ACHN (cell line): ENCODE measurements around the gene SYTL3.

Experiments used
- DNase-seq: peaks from one replicate; pipeline ENCODE4 v3.0.0-alpha.2; 2015
- in situ Hi-C: cut with HindIII; loops from 2 replicates; pipeline ENCODE4 v1.10.0; 2017; ENCODE audit warnings: low sequenced_read_pairs, low pct_ligation_motif_present, low pct_unique_long_range_greater_than_20kb

Gene SYTL3

DNA sequence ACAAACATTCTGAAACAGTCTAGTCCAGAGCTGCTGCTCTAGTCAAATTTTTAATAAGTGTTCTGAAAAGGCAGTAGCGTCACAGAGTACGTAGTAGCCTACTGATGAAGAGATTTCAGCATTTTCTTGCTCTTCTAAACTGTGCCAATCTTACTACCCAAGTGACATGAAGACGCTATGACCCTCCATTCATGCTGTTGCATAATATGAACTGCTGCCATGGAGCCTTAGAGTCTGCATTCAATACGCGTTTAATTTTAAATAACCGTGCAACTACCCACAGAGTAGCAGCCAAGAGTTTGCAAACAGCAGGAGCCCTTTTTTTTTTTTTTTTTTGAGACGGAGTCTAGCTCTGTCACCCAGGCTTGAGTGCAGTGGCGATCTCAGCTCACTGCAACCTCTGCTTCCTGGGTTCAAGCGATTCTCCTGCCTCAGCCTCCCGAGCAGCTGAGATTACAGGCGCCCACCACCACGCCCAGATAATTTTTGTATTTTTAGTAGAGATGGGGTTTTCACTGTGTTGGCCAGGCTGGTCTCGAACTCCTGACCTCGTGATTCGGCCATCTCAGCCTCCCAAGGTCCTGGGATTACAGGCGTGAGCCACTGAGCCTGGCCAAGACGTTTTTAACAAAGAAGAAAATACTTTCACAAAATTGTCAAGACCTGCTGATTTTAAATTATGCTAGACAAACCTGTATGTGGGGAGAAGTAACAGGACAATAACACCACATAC is 125.0 kb downstream of the SYTL3 start:
- no peak for DNase-seq
- in situ Hi-C loops, result no loop called here

GRCh38 chr6:158775832-158776231 is 126.0 kb downstream of the SYTL3 start:
- in situ Hi-C loops, result no loop called here
- DNase-seq, result no peak

DNA sequence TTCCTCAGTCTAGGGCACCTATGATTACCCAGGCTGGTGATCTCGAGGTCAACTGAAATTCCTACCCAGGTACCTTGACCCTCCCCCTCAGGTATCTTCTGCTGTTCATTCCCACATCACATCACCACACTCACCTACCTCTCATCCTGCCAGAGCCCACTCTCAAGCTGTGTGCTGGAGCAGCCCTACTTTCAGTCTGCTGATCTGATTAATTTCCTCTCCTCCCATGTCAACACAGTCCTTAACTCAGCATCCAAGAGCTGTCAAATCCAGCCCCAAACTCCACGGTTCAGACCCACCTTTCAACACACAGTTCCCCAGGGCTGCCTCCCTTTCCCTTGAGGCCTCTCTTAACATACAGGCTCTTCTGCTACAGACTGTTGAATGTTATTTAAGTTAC is 126.9 kb downstream of the SYTL3 start:
- no peak for DNase-seq
- in situ Hi-C loops, result no loop called here

GRCh38 chr6:158777510-158777909 is 127.7 kb downstream of the SYTL3 start:
- in situ Hi-C loops, result no loop called here

GRCh38 chr6:158778005-158778527 is 128.2 kb downstream of the SYTL3 start:
- no peak for DNase-seq
- in situ Hi-C loops, result no loop called here

More at GRCh38 chr6:158777510-158777909, 127.7 kb downstream of the SYTL3 start:
- no peak for DNase-seq

GRCh38 chr6:158780246-158780884 is 130.5 kb downstream of the SYTL3 start:
- in situ Hi-C loops, result no loop called here
- DNase-seq, result no peak

- DNase-seq, result no peak
- in situ Hi-C loops, result no loop called here
Observed at GRCh38 chr6:158780988-158781691, 131.3 kb downstream of the SYTL3 start.

GRCh38 chr6:158781692-158782373 is 132.0 kb downstream of the SYTL3 start:
- DNase-seq, result no peak
- in situ Hi-C loops, result no loop called here

GRCh38 chr6:158782432-158783166 is 132.7 kb downstream of the SYTL3 start:
- no peak for DNase-seq
- in situ Hi-C loops, result no loop called here

- in situ Hi-C loops, result no loop called here
- no peak for DNase-seq
Observed at GRCh38 chr6:158783167-158783450, 133.3 kb downstream of the SYTL3 start.

- in situ Hi-C loops, result no loop called here
- no peak for DNase-seq
Observed at GRCh38 chr6:158783851-158784250, 134.0 kb downstream of the SYTL3 start.

DNA sequence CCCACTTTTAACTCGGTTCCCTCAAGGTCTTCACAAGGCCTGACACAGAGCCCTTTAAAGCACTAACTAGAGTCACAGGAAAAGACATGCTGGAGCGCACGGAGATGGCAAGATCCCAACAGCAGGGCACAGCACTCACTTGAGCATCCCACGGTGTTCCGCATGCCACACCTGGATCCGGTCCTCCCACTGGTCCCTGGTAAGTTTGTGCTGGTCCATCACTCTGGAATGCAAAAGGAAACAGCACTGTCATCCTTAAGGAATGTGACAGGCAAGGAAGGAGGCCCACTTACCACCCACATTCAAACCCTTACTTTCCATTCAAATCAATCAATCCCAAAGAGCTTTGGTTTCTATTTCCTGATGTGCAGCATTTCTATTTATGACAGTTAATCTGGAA is 134.7 kb downstream of the SYTL3 start:
- DNase-seq, result peak; percentile 74
- in situ Hi-C loops, result no loop called here

DNA sequence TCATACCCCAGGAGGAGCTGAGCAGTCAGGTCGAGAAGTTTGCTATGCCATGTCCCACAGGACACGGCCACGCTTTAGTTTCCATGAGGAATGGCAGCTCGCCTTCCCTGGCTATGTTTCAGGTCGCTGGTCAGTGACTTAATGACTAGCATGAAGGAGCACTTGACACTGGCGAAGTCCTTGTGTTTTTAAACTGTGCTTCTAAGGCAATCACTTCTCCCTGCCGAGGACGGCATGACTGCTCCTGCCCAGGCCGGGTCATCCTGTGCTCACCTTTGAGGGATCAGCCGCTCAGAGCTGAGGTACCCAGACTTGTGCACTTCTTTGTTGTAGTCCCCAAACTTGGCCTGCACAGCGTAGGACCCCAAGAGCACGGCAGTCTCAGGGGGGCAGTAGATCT is 135.2 kb downstream of the SYTL3 start:
- peak; percentile 39 for DNase-seq
- in situ Hi-C loops, result no loop called here

DNA sequence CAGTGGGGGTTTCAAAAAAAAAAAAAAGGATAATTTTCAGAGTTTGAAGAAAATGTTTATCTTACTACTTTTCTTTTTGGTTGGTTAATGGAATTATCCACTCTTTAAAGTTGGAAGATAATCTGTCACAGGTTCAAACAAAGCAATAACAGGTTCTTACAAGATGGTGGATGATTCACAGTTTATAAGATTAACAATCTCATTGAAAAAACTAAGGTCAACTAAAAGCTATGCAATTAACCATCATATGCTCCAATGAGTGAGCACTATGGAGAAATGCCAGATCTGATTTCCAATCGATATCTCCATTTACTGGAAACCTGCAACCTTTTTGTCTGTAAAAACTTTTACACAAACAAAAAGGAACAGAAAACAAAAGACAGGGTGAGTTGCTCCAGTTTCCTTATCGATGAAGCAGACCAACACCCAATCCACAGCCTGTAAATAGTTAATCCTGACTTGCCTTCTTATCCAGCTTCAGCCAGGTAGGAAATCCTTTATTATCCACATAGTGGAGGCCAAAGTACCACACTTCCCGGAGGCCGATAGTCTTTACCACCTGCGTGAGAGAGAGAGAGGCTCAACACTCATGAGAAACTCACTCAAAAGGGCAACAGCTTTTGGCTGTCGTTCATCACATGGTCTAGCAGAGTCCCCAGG is 136.9 kb downstream of the SYTL3 start:
- in situ Hi-C loops, result no loop called here
- no peak for DNase-seq

GRCh38 chr6:158787395-158787794 is 137.5 kb downstream of the SYTL3 start:
- DNase-seq, result no peak
- in situ Hi-C loops, result no loop called here

GRCh38 chr6:158789115-158789917 is 139.5 kb downstream of the SYTL3 start:
- in situ Hi-C loops, result no loop called here
- DNase-seq, result no peak

- in situ Hi-C loops, result no loop called here
- DNase-seq, result no peak
Observed at GRCh38 chr6:158791274-158791855, 141.5 kb downstream of the SYTL3 start.
